Measurements from ENCODE around the gene SH2D3A.
"Not testable (repeated sequence)": the region's sequence is repeated elsewhere in the genome, so short reads cannot be mapped to it uniquely, and the experiment has no call there.

The SH2D3A gene

GRCh38 chr19:6776045-6776444, 8.8 kb upstream of the SH2D3A start:
- peaks cover 8 to 18% of the 10 kb centered on the region in 2 donors for H3K9me3 Mint-ChIP-seq
- ATAC-seq (replicated peaks); DNase-seq; H3K27me3 Mint-ChIP-seq: not testable (repeated sequence)
- H3K36me3 Mint-ChIP-seq: peaks cover 30 to 40% of the 10 kb centered on the region in 2 donors
- H3K4me3 Mint-ChIP-seq: peak overlapping the region in 1 of 2 donors; percentile 26
- H3K27ac Mint-ChIP-seq: peak overlapping the region; percentile 59
- H3K4me1 Mint-ChIP-seq: peaks cover 42 to 75% of the 10 kb centered on the region in 2 donors

- no peaks in the 10 kb centered on the region for H3K27me3 Mint-ChIP-seq
- peak overlapping the region; percentile 74 for H3K27ac Mint-ChIP-seq
- H3K4me1 Mint-ChIP-seq: peaks cover 42 to 70% of the 10 kb centered on the region in 2 donors
- peak overlapping the region; percentile 50 to 69 for H3K4me3 Mint-ChIP-seq
- peaks cover 30 to 38% of the 10 kb centered on the region in 2 donors for H3K36me3 Mint-ChIP-seq
- no peak for DNase-seq
- ATAC-seq (replicated peaks): no peak
- H3K9me3 Mint-ChIP-seq: peaks cover 8 to 18% of the 10 kb centered on the region in 2 donors
Observed at GRCh38 chr19:6774821-6775707, 7.8 kb upstream of the SH2D3A start.

- peak overlapping the region; percentile 98 for H3K27ac Mint-ChIP-seq
- DNase-seq (peak; percentile 60), ATAC-seq (replicated peaks) (peak; percentile 50 to 54)
- no peaks in the 10 kb centered on the region for H3K27me3 Mint-ChIP-seq
- H3K4me1 Mint-ChIP-seq: peaks cover 42 to 59% of the 10 kb centered on the region in 2 donors
- peaks cover 8 to 18% of the 10 kb centered on the region in 2 donors for H3K9me3 Mint-ChIP-seq
- H3K36me3 Mint-ChIP-seq: peaks cover 30 to 37% of the 10 kb centered on the region in 2 donors
- peak overlapping the region; percentile 92 to 94 for H3K4me3 Mint-ChIP-seq
Observed at GRCh38 chr19:6773323-6773931, 6.2 kb upstream of the SH2D3A start.

GRCh38 chr19:6772866-6773322, 5.7 kb upstream of the SH2D3A start:
- H3K27ac Mint-ChIP-seq: peak overlapping the region; percentile 98
- peak overlapping the region; percentile 92 to 94 for H3K4me3 Mint-ChIP-seq
- H3K36me3 Mint-ChIP-seq: peaks cover 27 to 32% of the 10 kb centered on the region in 2 donors
- H3K4me1 Mint-ChIP-seq: peaks cover 42 to 59% of the 10 kb centered on the region in 2 donors
- DNase-seq (no peak), ATAC-seq (replicated peaks) (no peak)
- no peaks in the 10 kb centered on the region for H3K27me3 Mint-ChIP-seq
- peaks cover 8 to 18% of the 10 kb centered on the region in 2 donors for H3K9me3 Mint-ChIP-seq

- no peaks in the 10 kb centered on the region for H3K27me3 Mint-ChIP-seq
- peak within 1 kb of the TSS; percentile 98 for H3K27ac Mint-ChIP-seq
- H3K4me3 Mint-ChIP-seq: peak within 1 kb of the TSS; percentile 92 to 94
- H3K36me3 Mint-ChIP-seq: peaks cover 24 to 28% of the 10 kb centered on the region in 2 donors
- H3K4me1 Mint-ChIP-seq: peaks cover 41 to 56% of the 10 kb centered on the region in 2 donors
- peaks cover 8 to 18% of the 10 kb centered on the region in 2 donors for H3K9me3 Mint-ChIP-seq
- peak; percentile 74 to 77 for ATAC-seq (replicated peaks)
- DNase-seq: peak; percentile 82
Observed at GRCh38 chr19:6772028-6772865, 5.0 kb upstream of the SH2D3A start, which contains the start of gene VAV1. Gene VAV1 (plus strand): TSS chr19:6772708. CDS start chr19:6772808, 100 bp downstream.

GRCh38 chr19:6771648-6772027, 4.4 kb upstream of the SH2D3A start:
- Mint-ChIP-seq H3K4me1 (peaks cover 41 to 53% of the 10 kb centered on the region in 2 donors), H3K9me3 (peaks cover 6 to 15% of the 10 kb centered on the region in 2 donors), H3K4me3 (peak overlapping the region; percentile 92 to 94), H3K27ac (peak overlapping the region; percentile 98), H3K36me3 (peaks cover 18 to 23% of the 10 kb centered on the region in 2 donors)
- ATAC-seq (replicated peaks); H3K27me3 Mint-ChIP-seq; DNase-seq: not testable (repeated sequence)

- H3K27ac Mint-ChIP-seq: no peak overlapping the region
Observed at GRCh38 chr19:6769006-6769619, 1.9 kb upstream of the SH2D3A start.

GRCh38 chr19:6768236-6768785, 1.1 kb upstream of the SH2D3A start:
- Mint-ChIP-seq H3K9me3 (peaks cover 0 to 6% of the 10 kb centered on the region in 2 donors), H3K36me3 (peaks cover 0 to under 1% of the 10 kb centered on the region in 2 donors), H3K27ac (peak overlapping the region; percentile 87), H3K4me1 (peaks cover 25 to 34% of the 10 kb centered on the region in 2 donors), H3K4me3 (peak overlapping the region; percentile 80 to 85), H3K27me3 (no peaks in the 10 kb centered on the region)
- no peak for ATAC-seq (replicated peaks)
- no peak for DNase-seq

More at GRCh38 chr19:6769006-6769619, 1.9 kb upstream of the SH2D3A start:
- no peak for DNase-seq
- no peaks in the 10 kb centered on the region for H3K27me3 Mint-ChIP-seq
- no peak for ATAC-seq (replicated peaks)
- H3K36me3 Mint-ChIP-seq: peaks cover 2 to 6% of the 10 kb centered on the region in 2 donors
- H3K9me3 Mint-ChIP-seq: peaks cover 0 to 6% of the 10 kb centered on the region in 2 donors
- H3K4me1 Mint-ChIP-seq: peaks cover 30 to 42% of the 10 kb centered on the region in 2 donors
- H3K4me3 Mint-ChIP-seq: no peak overlapping the region

- peak; percentile 43 to 46 for ATAC-seq (replicated peaks)
- peaks cover 20 to 28% of the 10 kb centered on the region in 2 donors for H3K4me1 Mint-ChIP-seq
- peaks cover 0 to 6% of the 10 kb centered on the region in 2 donors for H3K9me3 Mint-ChIP-seq
- H3K4me3 Mint-ChIP-seq: peak overlapping the region; percentile 80 to 85
- H3K27me3 Mint-ChIP-seq: no peaks in the 10 kb centered on the region
- peak overlapping the region; percentile 87 for H3K27ac Mint-ChIP-seq
- no peak for DNase-seq
- H3K36me3 Mint-ChIP-seq: no peaks in the 10 kb centered on the region
Observed at GRCh38 chr19:6767081-6767356, 216 bp downstream of the SH2D3A start.

- peak overlapping the region; percentile 87 for H3K27ac Mint-ChIP-seq
- H3K4me1 Mint-ChIP-seq: peaks cover 17 to 23% of the 10 kb centered on the region in 2 donors
- peaks cover 0 to 1% of the 10 kb centered on the region in 2 donors for H3K9me3 Mint-ChIP-seq
- DNase-seq (no peak), ATAC-seq (replicated peaks) (no peak)
- H3K27me3 Mint-ChIP-seq: no peaks in the 10 kb centered on the region
- peaks cover 0 to under 1% of the 10 kb centered on the region in 2 donors for H3K36me3 Mint-ChIP-seq
- peak overlapping the region; percentile 80 to 85 for H3K4me3 Mint-ChIP-seq
Observed at GRCh38 chr19:6766357-6767080, 716 bp downstream of the SH2D3A start.

GRCh38 chr19:6765738-6766356, 1.4 kb downstream of the SH2D3A start:
- Mint-ChIP-seq H3K36me3 (peaks cover 0 to 5% of the 10 kb centered on the region in 2 donors), H3K4me1 (peaks cover 17 to 21% of the 10 kb centered on the region in 2 donors), H3K9me3 (no peaks in the 10 kb centered on the region), H3K27me3 (no peaks in the 10 kb centered on the region), H3K4me3 (peak overlapping the region; percentile 80 to 85), H3K27ac (peak overlapping the region; percentile 21)
- ATAC-seq (replicated peaks) (no peak), DNase-seq (no peak)

- DNase-seq; H3K4me3 Mint-ChIP-seq; H3K9me3 Mint-ChIP-seq; H3K27me3 Mint-ChIP-seq; H3K27ac Mint-ChIP-seq; ATAC-seq (replicated peaks): not testable (repeated sequence)
- Mint-ChIP-seq H3K4me1 (peaks cover 17 to 24% of the 10 kb centered on the region in 2 donors), H3K36me3 (peaks cover 6 to 22% of the 10 kb centered on the region in 2 donors)
Observed at GRCh38 chr19:6762253-6762797, 4.9 kb downstream of the SH2D3A start.

Data from stimulated activated naive B cell treated with anti-CD40 and anti-IgM and Interleukin-4, amounts not matched to agents 10 μg/mL and 1 μg/mL and 100 μg/mL, for 72 hours (primary cell).